ENCODE measurements around the gene MAN2C1.
"Not testable (repeated sequence)": the region's sequence is repeated elsewhere in the genome, so short reads cannot be mapped to it uniquely, and the experiment has no call there.

Gene MAN2C1

GRCh38 chr15:75367913-75368688 is at the start of gene MAN2C1:
TSS of gene MAN2C1 (minus strand) at chr15:75368607. CDS start at chr15:75368583, 24 bp downstream.
- DNase-seq (ENCODE audit: low read depth), result peak; percentile 87

DNA sequence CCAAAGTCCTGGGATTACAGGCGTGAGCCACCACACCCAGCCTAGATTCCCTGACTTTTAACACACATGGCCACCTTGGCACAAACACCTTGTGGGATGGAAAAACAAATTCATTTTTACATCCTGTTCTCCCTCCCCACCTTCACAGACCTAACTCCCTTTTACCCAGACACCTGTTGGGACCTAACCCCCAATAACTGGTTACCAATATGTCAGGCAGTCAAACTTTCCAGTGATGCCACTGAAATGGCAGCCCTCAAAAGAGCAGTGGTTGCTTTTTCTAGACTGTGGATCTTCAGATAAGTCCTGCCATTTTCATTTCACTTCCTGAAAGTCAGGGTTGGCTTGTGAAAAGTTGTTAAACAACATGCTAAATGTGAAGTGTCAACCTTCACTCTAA is 48.2 kb upstream of the MAN2C1 start:
- no peak for DNase-seq (ENCODE audit: low read depth)

DNA sequence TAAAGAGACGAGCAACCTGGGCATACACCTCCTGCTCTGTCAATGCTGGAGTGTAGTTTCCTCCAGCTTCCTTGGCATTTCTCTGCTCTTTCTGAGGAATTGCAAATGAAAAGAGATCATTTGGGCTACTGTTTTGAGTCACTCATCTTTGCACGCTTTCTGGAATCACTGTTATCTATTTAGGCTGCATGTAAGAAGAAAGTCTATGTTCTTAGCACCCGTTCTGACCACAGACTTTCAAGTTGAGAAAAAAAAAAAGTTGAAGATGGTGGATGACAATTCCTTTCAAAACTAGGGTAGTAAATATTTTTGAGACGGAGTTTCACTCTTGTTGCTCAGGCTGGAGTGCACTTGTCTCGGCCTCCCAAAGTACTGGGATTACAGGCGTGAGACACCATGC is 41.8 kb upstream of the MAN2C1 start:
- no peak for DNase-seq (ENCODE audit: low read depth)

DNA sequence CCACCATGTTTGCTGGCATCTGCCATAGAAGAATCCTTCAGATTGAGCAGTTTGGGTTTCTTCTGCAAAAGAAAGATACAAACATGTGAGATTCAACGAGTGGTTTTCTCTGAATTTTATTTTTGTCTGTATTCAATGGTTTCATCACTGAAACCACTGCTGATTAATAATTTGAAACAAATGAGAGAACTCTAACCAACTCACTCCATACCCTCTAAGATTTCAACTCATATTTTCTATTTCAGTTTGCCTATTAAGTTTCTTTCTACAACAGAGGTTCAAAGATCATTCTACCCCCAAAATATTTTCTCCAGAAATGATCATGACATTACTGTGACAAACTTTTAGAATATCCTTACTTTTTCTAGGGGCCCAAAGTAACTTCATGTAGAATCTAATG is 38.7 kb upstream of the MAN2C1 start:
- no peak for DNase-seq (ENCODE audit: low read depth)

GRCh38 chr15:75403892-75404291 is 35.5 kb upstream of the MAN2C1 start:
- no peak for DNase-seq (ENCODE audit: low read depth)

GRCh38 chr15:75397494-75397893 is 29.1 kb upstream of the MAN2C1 start:
- no peak for DNase-seq (ENCODE audit: low read depth)

DNA sequence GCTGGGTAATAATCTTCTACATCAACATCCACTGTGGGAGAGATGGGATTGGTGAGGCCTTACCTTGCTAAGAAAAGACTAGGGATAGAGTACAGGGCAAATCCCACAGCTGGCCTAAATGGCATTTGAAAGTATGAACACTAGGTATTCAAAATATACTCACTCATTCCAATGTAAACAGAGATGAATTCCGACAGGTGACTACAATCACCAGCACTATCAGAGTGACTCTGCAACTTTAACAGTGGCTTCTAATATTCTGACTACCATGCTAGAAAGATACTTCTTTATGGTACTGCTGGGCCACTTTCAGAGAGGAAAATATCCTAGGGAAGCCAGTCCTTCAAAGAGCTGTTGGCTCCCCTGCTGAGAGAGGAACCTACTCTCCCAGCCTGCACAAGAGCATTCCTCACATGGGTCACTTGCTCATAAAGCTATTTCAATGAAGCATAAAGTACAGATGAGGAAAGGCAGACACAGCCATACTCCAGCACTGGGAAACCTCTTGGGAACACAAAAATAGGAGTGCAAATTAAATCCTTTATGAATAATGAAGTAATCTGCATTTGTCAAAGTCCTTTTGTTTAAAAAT is 21.5 kb upstream of the MAN2C1 start:
- DNase-seq (ENCODE audit: low read depth), result no peak

DNA sequence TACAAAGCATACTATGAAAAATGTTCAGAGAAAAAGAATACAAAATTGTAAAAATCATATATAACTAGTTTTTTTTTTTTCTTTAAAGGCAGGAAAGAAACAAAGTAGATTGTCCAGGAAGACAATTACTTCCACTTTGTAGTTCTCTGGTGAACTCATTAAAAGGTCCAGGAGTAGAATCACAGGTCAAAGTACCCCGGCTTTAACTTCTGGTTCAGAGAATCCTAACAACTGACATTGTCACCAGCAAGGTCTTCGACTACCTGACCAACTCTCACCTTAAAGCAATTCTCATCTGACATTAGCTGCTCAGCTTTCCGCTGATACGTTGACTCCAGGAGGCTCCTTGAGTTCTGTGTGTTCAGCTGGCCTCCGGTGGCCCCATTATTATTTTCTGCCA is 15.6 kb upstream of the MAN2C1 start:
- not testable (repeated sequence) for DNase-seq (ENCODE audit: low read depth)

GRCh38 chr15:75380773-75381172 is 12.4 kb upstream of the MAN2C1 start:
- DNase-seq (ENCODE audit: low read depth), result no peak

DNA sequence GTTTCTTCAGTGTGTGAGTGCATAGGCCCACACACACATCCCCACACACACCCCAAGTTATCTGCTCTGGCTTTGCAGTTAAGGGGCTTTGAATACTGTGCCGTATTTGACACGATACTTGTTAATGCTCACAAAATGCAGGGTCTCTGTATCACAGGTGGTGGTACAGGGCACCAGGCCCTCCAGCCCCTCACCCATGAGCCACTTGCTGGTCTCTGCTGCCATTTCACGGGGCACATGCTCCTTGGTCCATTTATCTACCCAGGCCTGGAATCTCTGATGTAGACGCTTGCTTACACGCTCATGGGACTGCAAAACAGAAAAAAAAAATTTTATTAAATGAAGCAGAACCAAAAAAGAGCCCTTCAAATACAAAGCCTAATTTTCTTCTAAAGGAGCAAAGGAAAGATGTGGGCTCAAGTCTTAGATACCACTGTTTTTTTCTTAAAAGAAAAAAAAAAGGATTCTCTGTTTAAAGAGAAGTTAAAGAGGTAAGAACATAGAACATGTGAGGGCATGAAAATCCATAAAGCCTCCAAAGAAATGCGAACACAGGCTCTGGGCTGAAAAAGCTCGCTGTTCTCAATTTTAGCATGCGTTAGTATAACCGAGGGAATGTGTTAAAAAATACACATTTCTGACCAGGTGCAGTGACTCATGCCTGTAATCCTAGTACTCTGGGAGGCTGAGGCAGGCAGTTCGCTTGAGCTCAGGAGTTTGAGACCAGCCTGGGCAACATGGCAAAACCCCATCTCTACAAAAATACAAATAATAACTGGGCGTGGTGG is 3.7 kb upstream of the MAN2C1 start:
- DNase-seq (ENCODE audit: low read depth), result no peak

DNA sequence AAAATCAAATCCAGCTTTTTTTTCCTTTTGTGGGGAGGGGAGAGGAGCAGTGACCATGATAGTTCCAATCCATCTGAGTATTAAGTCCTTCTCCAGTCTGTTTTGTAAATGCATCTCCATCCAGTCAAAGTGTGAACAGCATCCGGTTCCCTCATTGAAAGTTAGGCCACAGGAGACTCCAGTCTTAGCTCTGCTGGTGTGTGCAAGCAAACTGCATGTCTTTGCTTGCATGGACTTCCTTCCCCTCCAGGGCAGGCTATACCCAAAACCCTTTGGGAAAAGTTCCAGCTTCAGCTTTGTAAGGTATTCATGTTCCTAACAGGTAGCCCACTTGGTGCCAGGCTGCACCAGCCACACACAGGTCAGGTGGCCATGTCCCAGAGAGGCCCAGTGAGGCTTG is 3.1 kb upstream of the MAN2C1 start:
- no peak for DNase-seq (ENCODE audit: low read depth)

GRCh38 chr15:75369897-75370581 is 1.6 kb upstream of the MAN2C1 start:
- DNase-seq (ENCODE audit: low read depth), result no peak

- no peak for DNase-seq (ENCODE audit: low read depth)
These were observed 357 bp upstream of the MAN2C1 start for GRCh38 chr15:75368689-75369239.

DNA sequence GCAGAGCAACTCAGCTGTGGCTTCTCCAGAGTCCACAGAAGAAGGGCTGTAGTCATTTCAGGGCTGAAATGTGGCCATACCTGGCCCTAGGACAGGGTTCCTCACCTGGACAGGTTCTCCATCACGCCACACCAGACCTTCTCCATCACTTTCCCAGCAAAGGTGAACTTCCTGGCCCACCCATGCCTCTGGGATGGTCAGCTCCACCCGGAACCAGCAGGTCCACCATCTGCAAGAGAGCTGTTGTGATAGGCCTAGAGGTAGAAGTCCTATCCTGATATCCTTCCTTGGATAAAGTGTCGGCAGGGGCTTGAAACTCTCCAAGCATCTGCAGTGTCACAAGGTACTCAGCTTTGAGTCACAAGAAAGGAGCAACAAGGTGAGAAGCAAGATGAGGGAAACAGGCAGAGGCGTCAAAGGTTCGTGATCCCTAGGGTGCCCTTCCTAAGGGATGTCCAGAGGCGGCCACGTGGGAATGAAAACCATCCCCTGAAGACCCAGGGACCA is 948 bp downstream of the MAN2C1 start:
- DNase-seq (ENCODE audit: low read depth), result no peak

DNA sequence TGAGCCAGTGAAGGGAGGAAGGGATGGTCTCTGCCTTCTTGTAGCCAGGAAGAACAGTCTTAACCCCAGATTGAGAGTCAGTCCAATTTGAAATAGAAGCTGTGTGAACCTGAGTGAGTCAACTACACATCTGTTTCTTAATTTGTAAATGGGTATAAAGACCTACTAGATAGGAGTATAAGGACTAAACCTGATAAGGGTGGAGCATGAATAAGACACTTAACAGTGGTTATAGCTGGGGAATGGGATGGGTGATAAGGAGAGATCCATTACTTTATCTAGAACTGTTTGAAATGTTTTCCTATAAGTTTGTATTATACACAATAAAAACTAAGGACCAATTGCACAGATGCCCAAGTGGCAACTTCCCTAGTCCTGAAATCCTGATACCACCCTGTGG is 1.4 kb downstream of the MAN2C1 start:
- DNase-seq (ENCODE audit: low read depth), result no peak

- DNase-seq (ENCODE audit: low read depth), result no peak
These were observed 2.2 kb downstream of the MAN2C1 start for GRCh38 chr15:75366163-75366562.

DNA sequence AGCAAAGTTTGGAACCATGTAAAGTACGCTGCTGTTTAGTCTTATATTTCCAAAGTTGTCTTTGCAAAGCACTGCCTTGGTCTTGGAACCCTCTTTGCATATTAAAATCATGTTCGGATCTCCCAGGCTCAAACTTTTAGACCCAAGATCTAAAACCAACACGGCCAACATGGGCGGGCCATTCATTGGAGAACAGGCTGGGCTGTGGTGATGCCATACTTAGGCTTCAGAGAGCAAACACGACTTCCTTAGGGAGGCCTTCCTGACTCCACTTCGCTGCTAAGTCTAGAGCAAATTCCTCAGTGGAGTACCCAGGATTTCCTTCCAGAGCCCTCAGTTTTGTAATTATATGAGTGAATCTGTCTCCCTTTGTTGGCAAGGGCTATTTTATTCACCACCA is 3.5 kb downstream of the MAN2C1 start:
- no peak for DNase-seq (ENCODE audit: low read depth)

- DNase-seq (ENCODE audit: low read depth), result no peak
These were observed 4.6 kb downstream of the MAN2C1 start for GRCh38 chr15:75363786-75364185.

GRCh38 chr15:75362642-75363249 is 5.7 kb downstream of the MAN2C1 start:
- DNase-seq (ENCODE audit: low read depth), result no peak

DNA sequence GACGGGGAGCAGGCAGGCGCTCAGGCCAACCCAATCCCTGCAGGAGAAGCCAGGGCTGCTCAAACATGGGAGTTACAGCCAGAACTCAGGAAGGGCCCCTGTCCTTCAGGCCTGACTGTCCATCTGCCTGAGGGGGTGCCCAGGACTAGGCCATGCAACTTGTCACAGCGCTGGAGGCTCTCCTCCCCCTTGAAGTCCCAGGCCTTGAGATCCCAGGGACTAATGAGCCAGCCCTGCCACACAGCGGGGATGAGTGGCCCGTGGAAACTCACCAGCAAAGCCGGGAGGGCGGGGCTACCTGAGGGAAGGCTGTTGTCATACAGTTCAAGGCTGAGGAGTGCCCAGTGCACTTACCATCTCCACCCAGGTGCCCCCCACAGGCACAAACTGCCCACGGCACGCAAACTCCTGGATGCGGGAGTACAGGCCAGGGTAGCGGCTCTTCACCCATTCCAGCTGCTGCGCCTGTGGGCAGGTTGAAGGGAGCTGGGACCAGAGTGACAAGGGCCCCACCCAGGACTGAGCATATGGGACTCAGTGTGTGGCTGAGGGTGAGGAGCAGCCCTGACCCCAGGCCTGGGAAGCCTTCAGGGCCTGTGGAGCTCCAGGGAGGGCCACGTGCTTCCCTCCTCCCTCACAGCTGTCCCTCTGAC is 6.3 kb downstream of the MAN2C1 start:
- no peak for DNase-seq (ENCODE audit: low read depth)

All from activated T-helper 9 cell treated with anti-CD3 and anti-CD28 coated beads, Interleukin-2, amount 50 U/mL, for 16 hours (primary cell).